ENCODE measurements around the gene CHMP6. TPM values are rescaled to one million over a fixed set of nuclear protein-coding genes. Genes with fewer than 3 reads are reported as not detected.
A peak's percentile ranks its signal among the peaks of the same experiment; 100 is the strongest.

The CHMP6 gene
- total RNA-seq, 1 donor from 2014 or later: 15.9 TPM

- intact Hi-C loops (cut with micrococcal nuclease): loop anchor here (5.0 kb wide), 1 partner anchor 81 kb away; no protein-coding TSS in a partner anchor
- Histone ChIP-seq H3K27ac (replicated peaks) (peak overlapping the region; percentile 81), H3K4me1 (peaks cover 47% of the 10 kb centered on the region), H3K27me3 (ENCODE audit: low read depth) (peaks cover 7% of the 10 kb centered on the region), H3K9me3 (replicated peaks) (peaks cover 7% of the 10 kb centered on the region), H3K36me3 (no peaks in the 10 kb centered on the region), H3K4me3 (no peak overlapping the region)
- DNase-seq: peak; percentile 74
- TF ChIP-seq CTCF (IDR thresholded peaks at IDR 0.05; ENCODE audit: borderline replicate concordance): no peak
Observed at GRCh38 chr17:81020767-81021497, 29.3 kb downstream of the CHMP6 start.

- intact Hi-C loops (cut with micrococcal nuclease): loop anchor here (5.0 kb wide), 1 partner anchor 81 kb away; no protein-coding TSS in a partner anchor
- Histone ChIP-seq H3K36me3 (no peaks in the 10 kb centered on the region), H3K4me1 (peaks cover 50% of the 10 kb centered on the region), H3K27me3 (ENCODE audit: low read depth) (peaks cover 15% of the 10 kb centered on the region), H3K4me3 (no peak overlapping the region), H3K9me3 (replicated peaks) (peaks cover 2% of the 10 kb centered on the region), H3K27ac (replicated peaks) (peak overlapping the region; percentile 81)
- no peak for DNase-seq
- TF ChIP-seq CTCF (IDR thresholded peaks at IDR 0.05; ENCODE audit: borderline replicate concordance): no peak
Observed at GRCh38 chr17:81021531-81022343, 30.1 kb downstream of the CHMP6 start.

- intact Hi-C loops (cut with micrococcal nuclease): loop anchor here (5.0 kb wide), 1 partner anchor 80 kb away; no protein-coding TSS in a partner anchor
- H3K4me3 ChIP-seq: no peak overlapping the region
- DNase-seq: no peak
- peaks cover 51% of the 10 kb centered on the region for H3K4me1 ChIP-seq
- H3K27me3 ChIP-seq (ENCODE audit: low read depth): peaks cover 20% of the 10 kb centered on the region
- H3K27ac ChIP-seq (replicated peaks): no peak overlapping the region
- TF ChIP-seq CTCF (IDR thresholded peaks at IDR 0.05; ENCODE audit: borderline replicate concordance): no peak
- H3K9me3 ChIP-seq (replicated peaks): no peaks in the 10 kb centered on the region
- H3K36me3 ChIP-seq: no peaks in the 10 kb centered on the region
Observed at GRCh38 chr17:81022344-81022676, 30.7 kb downstream of the CHMP6 start.

DNA sequence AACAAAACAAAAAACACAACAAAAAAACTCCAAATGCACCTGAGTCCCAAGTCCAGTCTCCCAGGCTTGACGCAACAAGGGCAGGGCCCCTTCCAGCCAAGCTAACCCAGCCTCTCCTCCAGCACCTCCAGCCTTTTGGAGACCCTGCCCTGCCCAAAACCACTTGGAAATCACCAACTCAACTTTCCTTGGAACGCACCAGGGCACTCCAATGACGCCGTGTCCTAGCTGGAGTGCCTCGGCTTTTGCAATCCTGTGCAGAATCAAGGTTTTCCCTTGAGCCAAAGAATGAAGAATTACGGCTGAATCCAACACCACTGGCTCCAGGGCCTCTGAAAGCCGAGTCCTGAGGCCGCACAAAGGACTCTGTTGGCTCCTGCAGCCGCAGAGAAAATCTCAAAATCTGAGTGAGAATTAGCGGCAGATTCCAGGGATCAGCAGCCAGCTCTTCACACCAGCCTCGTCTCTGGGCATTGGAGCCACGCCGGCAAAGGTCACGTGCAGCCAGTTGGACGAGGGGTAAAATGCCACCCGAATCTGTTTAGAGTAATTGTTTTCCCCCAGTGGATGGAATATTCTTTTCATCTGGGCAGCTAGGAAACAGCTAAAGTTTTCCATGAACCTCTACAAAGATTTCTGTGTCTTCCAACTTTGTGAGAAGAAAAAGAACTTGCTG lies 33.6 kb downstream of the CHMP6 start:
- intact Hi-C loops (cut with micrococcal nuclease): loop anchor here (5.0 kb wide), 1 partner anchor 67 kb away; no protein-coding TSS in a partner anchor
- peaks cover 38% of the 10 kb centered on the region for H3K4me1 ChIP-seq
- no peak overlapping the region for H3K27ac ChIP-seq (replicated peaks)

More for the DNA sequence above, 33.6 kb downstream of the CHMP6 start:
- Histone ChIP-seq H3K4me3 (no peak overlapping the region), H3K27me3 (ENCODE audit: low read depth) (peaks cover 40% of the 10 kb centered on the region), H3K36me3 (no peaks in the 10 kb centered on the region), H3K9me3 (replicated peaks) (no peaks in the 10 kb centered on the region)
- no peak for TF ChIP-seq CTCF (IDR thresholded peaks at IDR 0.05; ENCODE audit: borderline replicate concordance)
- DNase-seq: no peak
